ENCODE results near the gene FAH. TPM values are rescaled to one million over a fixed set of nuclear protein-coding genes. Genes with fewer than 3 reads are reported as not detected.
A peak's percentile ranks its signal among the peaks of the same experiment; 100 is the strongest.

FAH gene
- polyA plus RNA-seq, 10 donors, result 8.7 to 15.4 (median 12.0) TPM

- no peak for DNase-seq
Measured at GRCh38 chr15:80172401-80172800, 19.6 kb downstream of the FAH start.

GRCh38 chr15:80173022-80173759 is 20.4 kb downstream of the FAH start:
- DNase-seq, result peak in 2 of 3 donors; percentile 43 to 50

GRCh38 chr15:80174017-80174746 is 21.4 kb downstream of the FAH start:
- no peak for DNase-seq

- DNase-seq, result no peak
Measured at GRCh38 chr15:80175436-80175835, 22.6 kb downstream of the FAH start.

- DNase-seq, result no peak
Measured at GRCh38 chr15:80176443-80176842, 23.6 kb downstream of the FAH start.

- DNase-seq, result no peak
Measured at GRCh38 chr15:80177156-80177555, 24.4 kb downstream of the FAH start.

- DNase-seq, result peak in 1 of 3 donors; percentile 57
Measured at GRCh38 chr15:80179025-80179759, 26.4 kb downstream of the FAH start.

GRCh38 chr15:80179935-80180334 is 27.1 kb downstream of the FAH start:
- peak in 1 of 3 donors; percentile 20 for DNase-seq

GRCh38 chr15:80180468-80180867 is 27.7 kb downstream of the FAH start:
- no peak for DNase-seq

- no peak for DNase-seq
Measured at GRCh38 chr15:80180986-80181385, 28.2 kb downstream of the FAH start.

GRCh38 chr15:80182611-80183261 is 29.9 kb downstream of the FAH start:
- peak; percentile 16 to 66 (median 59) for DNase-seq

GRCh38 chr15:80183306-80183705 is 30.5 kb downstream of the FAH start:
- no peak for DNase-seq

- peak in 1 of 3 donors; percentile 33 for DNase-seq
Measured at GRCh38 chr15:80183886-80184285, 31.1 kb downstream of the FAH start.

- no peak for DNase-seq
Measured at GRCh38 chr15:80184554-80184953, 31.8 kb downstream of the FAH start.

GRCh38 chr15:80185152-80185551 is 32.4 kb downstream of the FAH start:
- no peak for DNase-seq

GRCh38 chr15:80186066-80186465 is 33.3 kb downstream of the FAH start:
- no peak for DNase-seq

GRCh38 chr15:80186597-80186996 is 33.8 kb downstream of the FAH start:
- no peak for DNase-seq

- DNase-seq, result no peak
Measured at GRCh38 chr15:80188251-80188650, 35.5 kb downstream of the FAH start.

- DNase-seq, result no peak
Measured at GRCh38 chr15:80191198-80191597, 38.4 kb downstream of the FAH start.

GRCh38 chr15:80191897-80192595 is 39.2 kb downstream of the FAH start:
- DNase-seq, result no peak

GRCh38 chr15:80194186-80194585 is 41.4 kb downstream of the FAH start:
- DNase-seq, result no peak

All from muscle of back (tissue), 11 donors.